Measurements from ENCODE around the gene ENPP7.

DNA sequence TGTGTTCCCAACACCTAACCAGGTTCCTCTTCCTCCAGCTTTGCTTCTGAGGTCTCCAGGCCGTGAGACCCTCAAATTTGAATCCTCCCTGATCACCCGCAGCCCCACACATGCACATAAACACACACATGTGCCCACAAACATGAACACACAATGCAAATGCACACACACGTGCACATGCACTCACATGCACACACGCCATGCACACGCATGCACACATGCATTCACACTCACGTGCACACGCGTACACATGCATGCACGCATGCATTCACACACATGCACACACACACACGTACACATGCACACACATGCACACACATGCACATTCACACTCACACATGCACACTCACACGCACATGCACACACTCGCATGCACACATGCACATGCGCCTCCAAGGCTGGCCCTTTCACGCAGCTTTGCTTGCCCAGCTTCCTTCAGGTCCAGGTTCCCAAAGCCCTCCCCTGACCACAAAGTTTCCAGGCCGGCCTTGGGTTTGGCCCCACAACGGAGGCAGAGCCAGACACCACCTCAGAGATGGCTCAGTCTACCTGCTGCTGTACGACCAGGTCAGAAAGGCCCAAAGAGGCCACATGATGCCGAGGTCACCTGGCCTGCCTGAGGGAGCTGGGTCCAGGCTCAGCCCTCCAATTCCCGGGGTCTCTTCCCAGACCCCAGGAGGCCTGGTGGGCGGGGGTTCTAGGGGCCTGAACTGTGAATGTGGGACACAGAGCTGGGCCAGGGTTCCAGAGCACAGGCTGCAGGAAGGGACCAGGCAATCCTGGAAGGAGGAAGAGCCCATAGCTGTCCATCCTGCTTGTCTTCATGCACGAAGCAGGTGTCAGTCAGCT is 39.5 kb upstream of the ENPP7 start:
- no peak for TF ChIP-seq RAD21 (IDR thresholded peaks at IDR 0.05; ENCODE audit: low read depth)
- no peak for TF ChIP-seq EGR1 (IDR thresholded peaks at IDR 0.05)
- no peak for TF ChIP-seq NFIC (IDR thresholded peaks at IDR 0.05)
- TF ChIP-seq CREB1 (IDR thresholded peaks at IDR 0.05; ENCODE audit: low read depth), result no peak
- no peak for TF ChIP-seq TAF1 (IDR thresholded peaks at IDR 0.05; ENCODE audit: low read depth)
- no peak for TF ChIP-seq TEAD4 (IDR thresholded peaks at IDR 0.05)
- TF ChIP-seq CEBPB (IDR thresholded peaks at IDR 0.05), result no peak
- TF ChIP-seq, protein P1, sequence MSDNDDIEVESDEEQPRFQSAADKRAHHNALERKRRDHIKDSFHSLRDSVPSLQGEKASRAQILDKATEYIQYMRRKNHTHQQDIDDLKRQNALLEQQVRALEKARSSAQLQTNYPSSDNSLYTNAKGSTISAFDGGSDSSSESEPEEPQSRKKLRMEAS (IDR thresholded peaks at IDR 0.05), result no peak
- TF ChIP-seq, protein P2, sequence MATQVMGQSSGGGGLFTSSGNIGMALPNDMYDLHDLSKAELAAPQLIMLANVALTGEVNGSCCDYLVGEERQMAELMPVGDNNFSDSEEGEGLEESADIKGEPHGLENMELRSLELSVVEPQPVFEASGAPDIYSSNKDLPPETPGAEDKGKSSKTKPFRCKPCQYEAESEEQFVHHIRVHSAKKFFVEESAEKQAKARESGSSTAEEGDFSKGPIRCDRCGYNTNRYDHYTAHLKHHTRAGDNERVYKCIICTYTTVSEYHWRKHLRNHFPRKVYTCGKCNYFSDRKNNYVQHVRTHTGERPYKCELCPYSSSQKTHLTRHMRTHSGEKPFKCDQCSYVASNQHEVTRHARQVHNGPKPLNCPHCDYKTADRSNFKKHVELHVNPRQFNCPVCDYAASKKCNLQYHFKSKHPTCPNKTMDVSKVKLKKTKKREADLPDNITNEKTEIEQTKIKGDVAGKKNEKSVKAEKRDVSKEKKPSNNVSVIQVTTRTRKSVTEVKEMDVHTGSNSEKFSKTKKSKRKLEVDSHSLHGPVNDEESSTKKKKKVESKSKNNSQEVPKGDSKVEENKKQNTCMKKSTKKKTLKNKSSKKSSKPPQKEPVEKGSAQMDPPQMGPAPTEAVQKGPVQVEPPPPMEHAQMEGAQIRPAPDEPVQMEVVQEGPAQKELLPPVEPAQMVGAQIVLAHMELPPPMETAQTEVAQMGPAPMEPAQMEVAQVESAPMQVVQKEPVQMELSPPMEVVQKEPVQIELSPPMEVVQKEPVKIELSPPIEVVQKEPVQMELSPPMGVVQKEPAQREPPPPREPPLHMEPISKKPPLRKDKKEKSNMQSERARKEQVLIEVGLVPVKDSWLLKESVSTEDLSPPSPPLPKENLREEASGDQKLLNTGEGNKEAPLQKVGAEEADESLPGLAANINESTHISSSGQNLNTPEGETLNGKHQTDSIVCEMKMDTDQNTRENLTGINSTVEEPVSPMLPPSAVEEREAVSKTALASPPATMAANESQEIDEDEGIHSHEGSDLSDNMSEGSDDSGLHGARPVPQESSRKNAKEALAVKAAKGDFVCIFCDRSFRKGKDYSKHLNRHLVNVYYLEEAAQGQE (IDR thresholded peaks at IDR 0.05; ENCODE audit: low read depth), result no peak
- no peak for TF ChIP-seq YY1 (IDR thresholded peaks at IDR 0.05; ENCODE audit: low read depth)
- no peak for TF ChIP-seq EP300 (IDR thresholded peaks at IDR 0.05; ENCODE audit: borderline replicate concordance)
- no peak for TF ChIP-seq FOXM1 (IDR thresholded peaks at IDR 0.05; ENCODE audit: borderline replicate concordance, low read depth)

Data from Ishikawa (cell line).